Stimulated activated CD8-positive, alpha-beta memory T cell treated with anti-CD3 and anti-CD28 coated beads, Interleukin-7, amount 100 ng/mL, for 1 hour (primary cell): ENCODE data around the gene OPTC.
A peak's percentile ranks its signal among the peaks of the same experiment; 100 is the strongest.

Experiments
- DNase-seq, 2 donors: peaks; one replicate each; pipeline ENCODE4 v3.0.0-alpha.2; 2020; ENCODE audit warnings: low read depth in 2 of 2

Gene OPTC

GRCh38 chr1:203491664-203492063 lies 2.3 kb upstream of the OPTC start:
- DNase-seq: no peak

GRCh38 chr1:203492082-203492747 lies 1.7 kb upstream of the OPTC start:
- DNase-seq: no peak

- DNase-seq: no peak
Observed at GRCh38 chr1:203492748-203493130, 1.2 kb upstream of the OPTC start.

GRCh38 chr1:203495845-203496244 lies 1.9 kb downstream of the OPTC start:
- no peak for DNase-seq

GRCh38 chr1:203497269-203497777 lies 3.4 kb downstream of the OPTC start:
- no peak for DNase-seq

- no peak for DNase-seq
Observed at GRCh38 chr1:203499643-203500278, 5.8 kb downstream of the OPTC start.

- DNase-seq: no peak
Observed at GRCh38 chr1:203500279-203500678, 6.3 kb downstream of the OPTC start.

- DNase-seq: no peak
Observed at GRCh38 chr1:203503836-203504235, 9.9 kb downstream of the OPTC start.

- peak; percentile 48 to 60 for DNase-seq
Observed at GRCh38 chr1:203504400-203505250, 10.7 kb downstream of the OPTC start.

GRCh38 chr1:203505526-203506204 lies 11.7 kb downstream of the OPTC start:
- DNase-seq: no peak

GRCh38 chr1:203506858-203507626 lies 13.1 kb downstream of the OPTC start:
- DNase-seq: no peak

GRCh38 chr1:203507759-203508158 lies 13.8 kb downstream of the OPTC start:
- DNase-seq: no peak

GRCh38 chr1:203508463-203509073 lies 14.6 kb downstream of the OPTC start:
- no peak for DNase-seq

GRCh38 chr1:203509135-203509534 lies 15.2 kb downstream of the OPTC start:
- DNase-seq: no peak

GRCh38 chr1:203511513-203511912 lies 17.6 kb downstream of the OPTC start:
- DNase-seq: no peak

GRCh38 chr1:203511930-203512329 lies 18.0 kb downstream of the OPTC start:
- no peak for DNase-seq

GRCh38 chr1:203512517-203512847 lies 18.5 kb downstream of the OPTC start:
- no peak for DNase-seq

- no peak for DNase-seq
Observed at GRCh38 chr1:203512848-203513584, 19.1 kb downstream of the OPTC start.

- DNase-seq: no peak
Observed at GRCh38 chr1:203513585-203514031, 19.7 kb downstream of the OPTC start.

- no peak for DNase-seq
Observed at GRCh38 chr1:203516184-203516583, 22.2 kb downstream of the OPTC start.
